Neuron (in vitro differentiated cells): ENCODE measurements around the gene FHOD3.

Experiments
- H2AFZ ChIP-seq: one replicate; pipeline ENCODE4 v1.6.1; 2013; ENCODE audit warnings: low read depth, mild to moderate bottlenecking, inconsistent platforms, low read length, moderate library complexity
- H3K27me3 ChIP-seq: one replicate; pipeline ENCODE4 v1.6.1; 2013; ENCODE audit warnings: low read length; ENCODE audit not compliant: insufficient read depth
- H3K36me3 ChIP-seq: one replicate; pipeline ENCODE4 v1.6.1; 2013; ENCODE audit warnings: low read length; ENCODE audit not compliant: insufficient read depth
- H3K4me1 ChIP-seq: one replicate; pipeline ENCODE4 v1.6.1; 2013; ENCODE audit warnings: low read length; ENCODE audit not compliant: insufficient read depth
- H3K4me3 ChIP-seq: 2 replicates; pipeline ENCODE4 v1.5.1; 2013; ENCODE audit warnings: mild to moderate bottlenecking, low read length, moderate library complexity
- H3K9me3 ChIP-seq: one replicate; pipeline ENCODE4 v1.6.1; 2013; ENCODE audit warnings: low read length

Gene FHOD3

DNA sequence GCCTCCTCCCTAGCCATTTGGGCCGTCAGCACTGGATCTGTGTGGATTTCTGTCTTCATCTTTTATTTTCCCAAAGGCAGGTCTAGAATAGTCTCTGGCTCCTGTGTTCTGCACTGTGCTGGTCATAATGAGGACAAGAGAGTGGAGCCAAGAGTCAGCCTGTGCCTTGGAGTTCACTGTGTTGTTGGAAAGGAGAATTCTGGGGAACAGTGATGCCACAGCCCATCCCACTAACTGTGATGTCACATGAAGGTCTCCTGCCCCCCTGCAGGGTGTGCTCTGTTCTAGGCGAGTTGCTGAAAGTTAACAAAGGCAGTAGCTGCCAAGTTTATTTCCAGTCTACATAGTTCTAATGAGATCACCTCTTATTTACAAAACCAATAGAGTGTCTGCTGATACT lies 282.8 kb downstream of the FHOD3 start:
- no peak overlapping the region for H2AFZ ChIP-seq
- H3K4me3 ChIP-seq: no peak overlapping the region
- H3K36me3 ChIP-seq: peaks cover 5% of the 10 kb centered on the region
- peaks cover 11% of the 10 kb centered on the region for H3K9me3 ChIP-seq
- peaks cover 24% of the 10 kb centered on the region for H3K4me1 ChIP-seq
- no peaks in the 10 kb centered on the region for H3K27me3 ChIP-seq

DNA sequence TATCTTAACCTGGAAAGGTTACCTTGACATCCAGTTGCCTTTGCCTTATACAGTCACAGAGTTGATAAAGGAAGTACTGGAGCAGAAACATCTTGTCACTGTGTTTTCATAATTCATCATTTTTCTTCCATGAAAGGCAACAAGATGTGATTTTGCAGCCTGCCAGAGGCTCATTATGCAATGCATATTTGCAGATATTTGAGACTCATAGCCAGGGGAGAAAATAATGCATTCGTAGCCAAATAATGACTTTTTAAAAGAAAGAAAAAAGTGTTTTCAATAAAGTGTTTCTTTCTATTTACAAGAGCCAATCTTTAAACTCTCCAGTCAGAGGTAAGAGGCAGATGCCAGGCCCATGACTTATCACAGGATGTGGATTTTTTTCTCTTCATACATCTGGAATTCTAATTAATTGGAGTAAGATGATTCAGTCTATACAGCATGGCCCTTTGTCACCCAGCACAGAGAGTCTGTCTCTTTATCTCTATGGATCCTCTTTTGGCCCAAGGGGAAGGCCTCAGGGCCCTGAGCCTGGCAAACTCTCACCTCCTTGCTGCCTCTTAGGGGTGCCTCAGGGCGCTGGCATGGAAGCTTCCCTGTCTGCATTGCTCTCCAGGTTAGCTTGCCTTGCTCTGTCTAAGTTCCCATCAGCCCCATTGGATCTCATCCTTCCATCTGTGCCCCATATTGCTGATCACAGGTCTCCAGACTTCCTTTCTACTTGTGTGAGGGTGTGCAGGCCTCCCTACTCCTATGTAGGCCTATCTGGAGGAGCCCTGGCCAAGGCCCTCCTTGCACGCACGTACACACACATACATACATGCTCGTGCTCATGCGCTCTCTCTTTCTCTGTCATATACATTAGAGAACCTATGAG lies 283.6 kb downstream of the FHOD3 start:
- Histone ChIP-seq H3K9me3 (peaks cover 11% of the 10 kb centered on the region), H3K36me3 (peaks cover 5% of the 10 kb centered on the region), H3K4me3 (no peak overlapping the region), H2AFZ (no peak overlapping the region), H3K4me1 (peaks cover 24% of the 10 kb centered on the region), H3K27me3 (no peaks in the 10 kb centered on the region)

DNA sequence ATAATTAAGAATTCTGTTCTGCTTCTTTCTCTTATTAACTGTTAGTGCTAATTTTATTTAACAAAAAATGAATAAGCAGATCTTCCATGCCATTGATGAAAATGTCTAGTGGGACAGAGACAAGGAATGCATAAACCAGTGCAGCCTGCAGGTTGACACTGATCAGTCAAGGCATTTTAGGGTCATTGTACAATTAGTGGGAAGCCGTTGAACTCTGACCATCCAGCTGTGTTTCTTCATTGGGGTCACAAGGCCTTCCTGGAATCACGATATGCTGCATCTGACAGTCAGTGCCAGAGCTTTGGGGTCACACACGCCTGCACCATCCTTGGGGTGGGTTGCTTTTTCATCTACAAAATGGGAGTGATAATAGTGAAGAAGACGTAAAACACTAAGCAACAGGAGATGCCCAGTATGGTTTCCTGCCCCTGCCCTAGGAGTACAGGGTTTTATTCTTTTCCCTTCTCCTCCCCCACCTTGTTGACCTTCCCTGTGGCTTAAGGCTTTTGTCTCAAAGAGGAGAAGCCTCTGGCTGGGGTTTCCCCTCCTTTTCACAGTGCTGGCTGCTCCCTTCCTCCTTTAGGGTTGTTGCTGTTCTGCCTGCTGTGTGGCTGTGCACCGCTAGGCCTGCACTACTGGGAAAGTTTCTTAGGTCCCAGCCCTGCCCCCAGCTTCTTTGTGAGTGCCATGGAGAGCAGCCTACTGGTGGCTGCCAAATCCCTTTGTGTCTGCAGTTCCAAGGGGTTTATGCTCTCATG lies 285.7 kb downstream of the FHOD3 start:
- Histone ChIP-seq H3K4me3 (no peak overlapping the region), H3K9me3 (peaks cover 5% of the 10 kb centered on the region), H3K4me1 (peaks cover 24% of the 10 kb centered on the region), H2AFZ (no peak overlapping the region), H3K36me3 (no peaks in the 10 kb centered on the region), H3K27me3 (no peaks in the 10 kb centered on the region)

DNA sequence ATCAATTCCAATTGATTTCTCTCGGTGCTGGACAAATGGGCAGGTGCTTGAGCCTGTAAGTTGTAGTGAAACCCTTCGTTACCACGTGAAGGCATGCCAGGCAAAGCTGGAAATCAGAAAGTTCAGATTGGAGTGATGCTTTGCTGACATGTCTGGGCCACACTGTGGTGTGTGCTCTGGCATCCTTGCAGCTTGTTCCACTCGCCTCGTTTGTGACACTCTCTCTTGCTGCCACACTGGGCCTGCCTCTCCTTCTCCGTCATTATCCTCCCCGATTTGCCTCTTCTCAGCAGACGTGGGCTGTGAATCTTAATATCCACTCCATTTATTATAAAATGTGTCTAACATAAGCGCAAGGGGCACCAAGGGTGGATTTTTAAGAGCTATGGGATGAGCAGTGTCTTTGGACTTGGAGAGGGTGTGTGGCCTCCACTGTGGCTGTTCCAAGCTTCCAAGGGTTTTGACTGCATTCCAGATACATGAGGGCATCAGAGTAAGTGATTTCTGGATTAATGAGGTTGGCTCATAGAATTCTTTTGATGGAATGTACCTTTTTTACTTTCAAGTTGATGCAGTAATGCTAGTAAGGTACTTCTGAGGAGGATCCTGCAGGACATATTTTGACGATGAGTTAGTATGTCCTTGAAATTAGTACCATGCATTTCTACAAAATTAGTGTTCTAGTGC lies 292.5 kb downstream of the FHOD3 start:
- H3K27me3 ChIP-seq: no peaks in the 10 kb centered on the region
- peaks cover 4% of the 10 kb centered on the region for H3K36me3 ChIP-seq
- no peak overlapping the region for H3K4me3 ChIP-seq
- H3K9me3 ChIP-seq: no peaks in the 10 kb centered on the region
- no peak overlapping the region for H2AFZ ChIP-seq
- H3K4me1 ChIP-seq: no peaks in the 10 kb centered on the region

DNA sequence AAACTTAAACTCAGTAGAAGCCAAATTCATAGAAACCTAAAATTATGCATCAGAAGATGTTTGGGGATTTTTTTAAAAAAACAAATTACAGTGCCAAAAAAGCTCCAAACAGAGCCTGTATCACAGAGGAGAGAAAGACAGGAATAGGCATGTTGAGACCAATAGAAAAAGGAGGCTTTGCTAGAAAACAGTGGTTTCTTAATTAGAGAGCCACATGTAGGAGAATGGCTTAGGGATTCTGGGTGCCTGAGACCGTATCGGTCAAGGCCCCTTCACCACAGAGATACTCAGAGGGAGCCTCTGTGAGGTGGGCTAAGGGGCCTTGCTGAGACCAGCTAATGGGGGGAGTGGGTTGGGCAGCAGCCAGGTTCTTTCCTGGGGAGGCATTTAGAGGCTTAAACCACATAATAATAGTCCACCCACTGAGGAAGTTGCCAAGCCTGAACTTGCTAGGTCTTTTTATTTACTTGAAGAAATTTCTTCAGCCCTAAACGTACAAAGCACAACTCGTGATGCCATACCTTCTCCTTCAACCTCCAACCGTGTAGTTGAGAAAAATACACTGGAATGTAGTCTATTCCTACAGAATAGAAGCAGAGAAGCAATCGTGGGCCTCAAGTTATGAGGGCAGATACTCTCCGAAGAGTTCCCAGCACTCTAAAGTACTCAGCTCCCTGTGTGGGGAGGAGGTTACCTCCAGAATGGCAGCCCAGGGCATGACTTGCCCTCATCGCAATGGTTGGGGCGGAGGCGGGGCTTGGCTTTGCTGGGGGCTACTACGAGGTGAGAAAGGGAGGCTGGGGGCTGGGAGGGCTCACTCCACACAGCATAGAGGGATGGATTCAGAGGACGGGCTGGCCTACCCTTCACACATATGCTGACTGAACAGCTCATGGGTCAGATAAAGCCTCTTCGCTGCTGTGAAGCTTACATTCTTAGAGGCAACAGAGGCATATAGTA lies 293.4 kb downstream of the FHOD3 start:
- Histone ChIP-seq H3K4me1 (no peaks in the 10 kb centered on the region), H3K27me3 (no peaks in the 10 kb centered on the region), H3K9me3 (no peaks in the 10 kb centered on the region), H3K4me3 (no peak overlapping the region), H2AFZ (no peak overlapping the region), H3K36me3 (peaks cover 4% of the 10 kb centered on the region)

DNA sequence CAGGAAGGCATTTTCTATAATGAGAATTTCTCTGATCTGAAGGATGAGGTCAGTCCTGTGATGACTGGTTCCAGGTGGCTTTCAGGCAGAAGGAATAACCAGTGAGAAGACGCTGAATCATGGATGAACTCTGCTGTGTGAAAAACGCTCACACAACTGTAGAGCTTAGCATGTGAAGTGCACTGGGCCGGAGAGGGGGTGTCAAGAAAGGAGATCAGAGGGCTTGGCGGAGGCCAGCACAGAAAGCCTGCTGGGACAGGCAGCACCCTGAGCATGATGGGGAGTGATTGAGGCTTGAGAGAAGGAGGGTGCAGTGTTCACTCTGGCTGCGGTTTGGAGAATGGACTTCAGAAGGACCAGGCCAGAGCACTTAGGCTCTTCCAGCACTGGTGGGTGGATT lies 294.8 kb downstream of the FHOD3 start:
- H2AFZ ChIP-seq: no peak overlapping the region
- no peaks in the 10 kb centered on the region for H3K27me3 ChIP-seq
- H3K4me3 ChIP-seq: no peak overlapping the region
- H3K36me3 ChIP-seq: peaks cover 6% of the 10 kb centered on the region
- no peaks in the 10 kb centered on the region for H3K9me3 ChIP-seq
- H3K4me1 ChIP-seq: no peaks in the 10 kb centered on the region

DNA sequence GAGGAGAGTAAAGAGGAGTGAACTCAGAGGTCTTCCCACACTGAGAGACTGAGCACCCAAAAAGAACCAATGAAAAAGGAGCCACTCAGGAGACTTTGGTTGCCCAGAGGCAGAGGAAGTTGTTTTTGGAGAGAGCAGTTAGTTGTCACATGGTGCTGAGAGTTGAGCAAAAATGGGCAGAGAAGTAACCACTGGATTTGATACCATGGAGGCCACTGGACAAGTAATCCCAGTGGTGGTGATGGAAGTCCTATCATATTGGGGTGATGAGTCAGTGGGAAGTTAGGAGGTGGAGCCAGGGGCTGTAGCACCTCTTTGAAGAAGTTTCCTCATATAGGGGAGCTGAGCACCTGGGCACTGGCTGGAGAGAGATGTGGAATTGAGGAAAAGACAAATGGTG lies 295.5 kb downstream of the FHOD3 start:
- Histone ChIP-seq H2AFZ (no peak overlapping the region), H3K4me1 (no peaks in the 10 kb centered on the region), H3K9me3 (no peaks in the 10 kb centered on the region), H3K36me3 (peaks cover 6% of the 10 kb centered on the region), H3K4me3 (no peak overlapping the region), H3K27me3 (no peaks in the 10 kb centered on the region)

DNA sequence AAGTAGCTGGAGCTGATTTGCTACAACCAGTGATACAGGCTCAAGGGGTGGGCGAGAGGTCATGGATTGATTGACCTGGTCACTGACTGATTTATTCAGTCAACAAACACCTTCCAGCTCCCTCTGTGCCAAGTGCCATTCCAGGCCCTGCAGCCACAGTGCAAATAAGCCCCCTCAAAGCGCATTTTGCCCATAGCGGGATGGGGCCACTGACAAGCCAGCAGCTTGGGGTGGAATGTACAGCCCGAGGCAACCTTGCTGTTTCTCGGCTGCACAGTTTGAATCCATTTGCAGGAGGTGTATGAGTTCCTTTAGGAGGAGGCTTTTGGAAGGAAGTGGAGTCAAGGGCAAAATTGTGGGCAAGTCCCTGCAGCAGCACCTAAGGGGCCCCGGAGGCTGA lies 296.1 kb downstream of the FHOD3 start:
- Histone ChIP-seq H2AFZ (no peak overlapping the region), H3K4me3 (no peak overlapping the region), H3K9me3 (no peaks in the 10 kb centered on the region), H3K36me3 (peaks cover 6% of the 10 kb centered on the region), H3K4me1 (no peaks in the 10 kb centered on the region), H3K27me3 (no peaks in the 10 kb centered on the region)

DNA sequence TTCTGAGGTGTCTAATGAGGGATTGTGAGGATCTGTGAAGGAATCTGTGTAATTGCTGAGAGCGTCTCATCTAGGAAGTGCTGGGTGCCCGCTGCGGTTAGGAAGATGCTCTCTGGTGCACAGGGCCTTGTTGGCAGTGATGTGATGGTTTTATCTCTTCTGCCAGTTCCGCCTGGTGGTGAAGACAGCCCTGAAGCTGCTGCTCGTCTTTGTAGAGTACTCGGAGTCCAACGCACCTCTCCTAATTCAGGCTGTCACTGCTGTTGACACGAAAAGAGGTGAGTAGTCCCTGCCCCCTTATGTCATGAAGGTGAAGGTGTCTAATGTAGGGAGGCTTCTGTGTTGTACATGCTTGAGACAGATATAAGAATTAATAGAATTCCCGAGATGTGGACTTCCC lies 297.1 kb downstream of the FHOD3 start:
- H3K36me3 ChIP-seq: peaks cover 6% of the 10 kb centered on the region
- no peak overlapping the region for H2AFZ ChIP-seq
- H3K27me3 ChIP-seq: no peaks in the 10 kb centered on the region
- H3K4me1 ChIP-seq: no peaks in the 10 kb centered on the region
- no peaks in the 10 kb centered on the region for H3K9me3 ChIP-seq
- no peak overlapping the region for H3K4me3 ChIP-seq

DNA sequence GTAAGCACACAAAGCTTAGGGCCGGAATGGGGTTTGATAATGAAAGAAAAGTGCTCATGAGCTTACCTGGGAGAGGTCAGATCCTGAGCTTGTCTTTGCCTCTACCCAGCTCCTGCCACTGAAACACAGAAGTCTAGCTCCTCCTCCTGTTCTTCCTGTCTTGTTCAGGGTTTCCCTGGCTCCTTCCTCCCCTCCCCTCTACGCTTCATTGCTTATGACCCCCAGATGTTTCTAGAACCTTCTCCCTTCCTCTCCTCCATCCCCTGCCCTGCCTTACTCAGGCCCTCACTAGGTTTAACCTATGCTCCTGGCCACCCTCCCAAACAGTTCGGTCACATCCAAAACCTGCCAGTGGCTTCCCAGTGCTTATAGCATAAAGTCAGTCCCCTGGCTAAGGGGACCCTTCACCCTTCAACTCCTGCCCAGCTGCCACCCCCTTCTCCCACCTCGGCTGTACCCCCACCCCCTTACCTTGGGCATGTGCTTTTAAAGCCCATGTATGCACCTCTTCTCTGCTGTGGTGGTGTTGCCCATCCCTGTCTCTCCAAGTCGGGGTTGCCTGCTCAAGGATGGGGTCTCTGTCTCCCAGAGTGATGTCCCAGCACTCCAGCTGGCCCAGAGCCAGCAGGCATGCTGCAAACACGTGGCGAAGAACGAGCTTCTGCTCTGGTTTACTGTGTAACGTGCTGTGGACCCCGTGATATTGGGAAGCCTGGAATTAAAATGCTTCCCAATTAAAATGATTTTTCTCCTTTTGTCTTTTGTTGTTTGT lies 297.7 kb downstream of the FHOD3 start:
- no peak overlapping the region for H2AFZ ChIP-seq
- peaks cover 6% of the 10 kb centered on the region for H3K36me3 ChIP-seq
- H3K4me1 ChIP-seq: no peaks in the 10 kb centered on the region
- H3K9me3 ChIP-seq: no peaks in the 10 kb centered on the region
- no peak overlapping the region for H3K4me3 ChIP-seq
- H3K27me3 ChIP-seq: no peaks in the 10 kb centered on the region

DNA sequence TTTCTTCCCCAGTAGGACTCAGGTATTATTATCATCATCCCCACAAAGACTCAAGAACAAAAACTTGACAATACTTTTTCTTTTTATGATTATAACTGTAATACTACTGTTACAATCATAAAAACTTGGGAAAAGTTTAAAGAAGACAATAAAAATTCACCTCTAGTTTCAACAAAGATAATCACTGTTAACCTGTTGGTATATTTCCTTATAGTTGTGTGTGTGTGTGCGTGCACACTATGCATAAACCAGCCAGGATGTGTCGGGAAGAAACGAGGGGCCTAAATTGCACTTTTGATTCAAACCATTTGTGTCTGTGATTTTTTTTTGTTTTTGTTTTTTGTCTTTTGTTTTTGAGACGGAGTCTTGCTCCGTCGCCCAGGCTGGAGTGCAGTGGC lies 298.3 kb downstream of the FHOD3 start:
- Histone ChIP-seq H2AFZ (no peak overlapping the region), H3K4me3 (no peak overlapping the region), H3K4me1 (no peaks in the 10 kb centered on the region), H3K27me3 (no peaks in the 10 kb centered on the region), H3K9me3 (no peaks in the 10 kb centered on the region), H3K36me3 (peaks cover 6% of the 10 kb centered on the region)

DNA sequence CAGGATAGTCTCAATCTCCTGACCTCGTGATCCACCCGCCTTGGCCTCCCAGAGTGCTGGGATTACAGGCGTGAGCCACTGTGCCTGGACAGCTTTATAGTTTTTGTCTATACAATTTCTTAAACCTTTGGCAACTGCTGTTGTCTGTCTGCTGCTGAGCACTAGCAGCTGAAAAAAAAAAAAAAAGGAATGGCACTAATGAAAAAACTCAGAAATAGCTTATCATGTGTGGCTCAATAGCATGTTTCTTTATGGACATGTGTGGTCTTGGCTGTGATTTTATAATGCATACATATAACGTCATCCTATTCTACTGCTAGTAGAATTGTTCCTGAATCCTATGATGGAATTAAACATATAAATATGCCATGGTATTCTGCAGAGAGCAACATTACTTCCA lies 300.1 kb downstream of the FHOD3 start:
- peaks cover 10% of the 10 kb centered on the region for H3K36me3 ChIP-seq
- no peaks in the 10 kb centered on the region for H3K9me3 ChIP-seq
- H3K4me3 ChIP-seq: no peak overlapping the region
- no peaks in the 10 kb centered on the region for H3K4me1 ChIP-seq
- H3K27me3 ChIP-seq: no peaks in the 10 kb centered on the region
- no peak overlapping the region for H2AFZ ChIP-seq
